HEK293T (cell line): Measurements from ENCODE around the gene IGSF21.

Source experiments
- CTCF ChIA-PET: fragments of 350-600 bp; formaldehyde crosslinking; extraction: SDS; loops from one replicate; lab custom pipeline; 2021; ENCODE audit warnings: antibody characterized with exemption, inconsistent platforms; lab: Yijun Ruan, JAX
- POLR2A ChIA-PET: fragments of 350-600 bp; formaldehyde crosslinking; extraction: SDS; loops from one replicate; lab custom pipeline; 2020; ENCODE audit warnings: antibody characterized with exemption, inconsistent platforms; lab: Yijun Ruan, JAX
- DNase-seq: peaks from one replicate; pipeline ENCODE4 v3.0.0; 2012; ENCODE audit warnings: mixed read lengths; ENCODE audit errors: extremely low spot score
- ARNT ChIP-seq: fragments of 450-650 bp; IDR thresholded peaks from 2 replicates; pipeline ENCODE4 v1.6.1; 2017; ENCODE audit warnings: mild to moderate bottlenecking
- BHLHE40 ChIP-seq: fragments of 450-650 bp; IDR thresholded peaks from 2 replicates; pipeline ENCODE4 v1.6.1; 2016; ENCODE audit warnings: mild to moderate bottlenecking, moderate library complexity, borderline replicate concordance
- CTBP1 ChIP-seq: fragments of 450-650 bp; IDR thresholded peaks from 2 replicates; pipeline ENCODE4 v1.6.1; 2016; ENCODE audit warnings: borderline replicate concordance
- ELF4 ChIP-seq: fragments of 450-650 bp; IDR thresholded peaks from 2 replicates; pipeline ENCODE4 v1.6.1; 2017; ENCODE audit warnings: antibody characterized with exemption
- FOXA1 ChIP-seq: fragments of 450-650 bp; IDR thresholded peaks from 2 replicates; pipeline ENCODE4 v1.6.1; 2016; ENCODE audit warnings: mild to moderate bottlenecking
- FOXK2 ChIP-seq: fragments of 450-650 bp; IDR thresholded peaks from 2 replicates; pipeline ENCODE4 v1.6.1; 2016; ENCODE audit warnings: mild to moderate bottlenecking
- FOXM1 ChIP-seq: fragments of 450-650 bp; IDR thresholded peaks from 2 replicates; pipeline ENCODE4 v1.6.1; 2017; ENCODE audit warnings: mild to moderate bottlenecking, borderline replicate concordance
- HDGF ChIP-seq: fragments of 450-650 bp; IDR thresholded peaks from 2 replicates; pipeline ENCODE4 v1.6.1; 2017; ENCODE audit warnings: antibody characterized with exemption, borderline replicate concordance
- L3MBTL2 ChIP-seq: fragments of 450-650 bp; conservative IDR thresholded peaks from 2 replicates; pipeline ENCODE4 v1.6.1; 2016; ENCODE audit warnings: mild to moderate bottlenecking
- LEF1 ChIP-seq: fragments of 450-650 bp; IDR thresholded peaks from 2 replicates; pipeline ENCODE4 v1.6.1; 2017; ENCODE audit warnings: mild to moderate bottlenecking, borderline replicate concordance
- NFRKB ChIP-seq: fragments of 450-650 bp; IDR thresholded peaks from 2 replicates; pipeline ENCODE4 v1.6.1; 2016; ENCODE audit warnings: mild to moderate bottlenecking, moderate library complexity
- SP1 ChIP-seq: fragments of 450-650 bp; IDR thresholded peaks from 2 replicates; pipeline ENCODE4 v1.6.1; 2017
- SUZ12 ChIP-seq: fragments of 450-650 bp; IDR thresholded peaks from 2 replicates; pipeline ENCODE4 v1.6.1; 2016; ENCODE audit warnings: mild to moderate bottlenecking
- TARDBP ChIP-seq: fragments of 450-650 bp; IDR thresholded peaks from 2 replicates; pipeline ENCODE4 v1.6.1; 2016
- ZNF384 ChIP-seq: fragments of 450-650 bp; IDR thresholded peaks from 2 replicates; pipeline ENCODE4 v1.6.1; 2016
- TF ChIP-seq, protein P1 (sequence below): fragments of 450-650 bp; IDR thresholded peaks from 2 replicates; pipeline ENCODE4 v1.6.1; 2016

Gene IGSF21

DNA sequence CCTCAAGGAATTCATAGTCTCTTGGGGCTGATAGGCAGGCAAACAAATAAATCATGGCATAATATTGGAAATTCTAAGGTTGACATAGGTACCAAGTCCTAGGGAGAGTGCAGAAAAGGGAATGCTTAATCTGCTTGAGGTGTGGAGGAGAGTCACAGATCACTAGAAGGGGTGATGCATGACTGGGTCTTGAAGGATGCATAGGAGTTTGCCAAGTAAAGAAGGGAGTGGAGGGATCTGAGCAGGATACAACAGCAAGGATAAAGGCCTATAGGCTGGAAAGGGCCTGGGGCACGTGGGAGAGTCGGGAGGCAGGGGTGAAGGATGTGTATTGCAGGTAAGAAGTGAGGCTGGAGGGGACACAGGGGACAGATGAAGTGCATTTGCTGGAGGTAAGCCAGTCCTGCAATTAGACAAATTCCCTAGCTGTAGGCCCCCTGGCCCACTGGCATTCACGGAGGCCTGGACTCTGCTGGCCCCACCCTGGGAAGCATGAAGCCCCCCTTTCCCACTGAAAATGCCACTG is 15.9 kb downstream of the IGSF21 start:
- CTCF ChIA-PET, result interaction anchor here (1.6 kb wide), 1 partner anchor 14 kb away, joined by 3 read pairs; no protein-coding TSS in a partner anchor
- TF ChIP-seq LEF1, result no peak
- POLR2A ChIA-PET, result no interaction called here
- no peak for DNase-seq

DNA sequence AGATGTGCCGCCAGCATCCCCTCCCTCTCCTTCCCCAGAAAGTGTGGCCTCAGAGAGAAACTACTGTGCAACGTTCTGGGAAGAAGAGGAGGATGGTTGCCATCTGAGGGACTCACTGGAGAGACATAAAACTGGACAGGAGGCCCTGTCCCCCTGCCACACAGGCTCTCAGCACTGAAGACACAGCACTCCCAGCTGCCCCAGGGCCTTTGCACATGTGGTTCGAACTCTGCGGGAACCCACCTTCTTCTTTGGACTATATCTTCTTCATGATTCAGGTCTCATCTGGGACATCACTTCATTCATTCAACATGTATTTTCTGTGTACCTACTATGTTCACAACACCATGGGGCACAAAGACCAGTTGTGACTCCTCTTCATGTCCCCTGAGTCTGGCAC is 17.4 kb downstream of the IGSF21 start:
- TF ChIP-seq FOXK2 (no peak), ELF4 (no peak), L3MBTL2 (no peak), CTBP1 (no peak), NFRKB (no peak), LEF1 (no peak), TARDBP (no peak), ARNT (no peak), ZNF384 (no peak), HDGF (no peak), SUZ12 (no peak), BHLHE40 (no peak)
- TF ChIP-seq, protein P1, sequence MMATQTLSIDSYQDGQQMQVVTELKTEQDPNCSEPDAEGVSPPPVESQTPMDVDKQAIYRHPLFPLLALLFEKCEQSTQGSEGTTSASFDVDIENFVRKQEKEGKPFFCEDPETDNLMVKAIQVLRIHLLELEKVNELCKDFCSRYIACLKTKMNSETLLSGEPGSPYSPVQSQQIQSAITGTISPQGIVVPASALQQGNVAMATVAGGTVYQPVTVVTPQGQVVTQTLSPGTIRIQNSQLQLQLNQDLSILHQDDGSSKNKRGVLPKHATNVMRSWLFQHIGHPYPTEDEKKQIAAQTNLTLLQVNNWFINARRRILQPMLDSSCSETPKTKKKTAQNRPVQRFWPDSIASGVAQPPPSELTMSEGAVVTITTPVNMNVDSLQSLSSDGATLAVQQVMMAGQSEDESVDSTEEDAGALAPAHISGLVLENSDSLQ, result no peak
- DNase-seq, result no peak
- ChIA-PET POLR2A (no interaction called here), CTCF (no interaction called here)

DNA sequence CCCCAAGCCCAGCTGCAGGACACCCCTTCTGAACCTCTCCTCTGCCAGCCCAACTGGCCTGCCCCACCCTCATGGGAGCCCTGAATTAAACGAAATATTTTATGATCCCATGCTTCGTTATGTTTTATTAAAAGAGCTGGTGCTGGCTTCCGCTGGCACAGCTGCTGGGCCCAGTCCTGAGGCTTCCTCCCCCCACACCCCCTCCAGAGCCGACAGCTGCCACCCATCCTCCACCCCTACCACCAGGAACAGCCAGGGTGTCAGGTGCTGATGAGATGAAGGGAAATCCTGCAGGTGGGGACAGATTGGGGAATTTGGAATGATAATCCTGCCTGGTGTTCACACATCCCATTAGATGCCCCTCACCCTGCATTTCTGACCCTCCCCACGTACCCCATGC is 19.0 kb downstream of the IGSF21 start:
- POLR2A ChIA-PET, result no interaction called here
- no peak for DNase-seq
- CTCF ChIA-PET, result no interaction called here
- no peak for TF ChIP-seq ZNF384
- no peak for TF ChIP-seq SP1
- no peak for TF ChIP-seq NFRKB
- TF ChIP-seq, protein P1, result no peak
- TF ChIP-seq ARNT, result no peak
- TF ChIP-seq FOXM1, result no peak
- no peak for TF ChIP-seq TARDBP
- TF ChIP-seq CTBP1, result no peak
- TF ChIP-seq HDGF, result no peak
- TF ChIP-seq ELF4, result no peak
- no peak for TF ChIP-seq FOXA1

DNA sequence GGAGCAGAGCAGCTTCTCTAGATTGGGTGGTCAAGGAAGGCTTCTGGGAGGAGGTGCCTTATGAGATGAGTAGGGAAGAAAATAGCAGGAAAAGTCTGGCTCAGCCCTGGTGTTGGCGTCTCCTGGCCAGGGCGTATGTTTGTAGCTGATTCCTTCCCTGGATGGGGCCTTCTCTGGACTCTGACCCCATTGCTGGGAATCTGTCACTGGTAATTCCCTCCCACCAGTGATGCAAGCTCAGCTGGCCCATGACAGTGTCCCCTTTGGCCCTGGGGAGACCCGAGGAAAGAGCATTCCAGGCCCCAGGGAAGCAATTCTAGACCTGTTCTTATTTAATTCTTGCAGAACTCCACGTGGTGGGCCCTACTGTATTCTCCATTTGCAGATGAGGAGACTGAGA is 20.7 kb downstream of the IGSF21 start:
- ChIA-PET POLR2A (no interaction called here), CTCF (interaction anchor here (1.0 kb wide), 1 partner anchor 19 kb away, joined by 3 read pairs; no protein-coding TSS in a partner anchor)
- no peak for DNase-seq
- no peak for TF ChIP-seq L3MBTL2
- no peak for TF ChIP-seq FOXK2
- no peak for TF ChIP-seq CTBP1
- TF ChIP-seq HDGF, result no peak
- no peak for TF ChIP-seq FOXM1
- no peak for TF ChIP-seq TARDBP
- no peak for TF ChIP-seq SUZ12
- no peak for TF ChIP-seq ZNF384
- TF ChIP-seq FOXA1, result no peak
- TF ChIP-seq, protein P1, result no peak
- no peak for TF ChIP-seq BHLHE40
- TF ChIP-seq ARNT, result no peak
- no peak for TF ChIP-seq NFRKB
- TF ChIP-seq LEF1, result no peak
- TF ChIP-seq ELF4, result no peak
- TF ChIP-seq SP1, result no peak

DNA sequence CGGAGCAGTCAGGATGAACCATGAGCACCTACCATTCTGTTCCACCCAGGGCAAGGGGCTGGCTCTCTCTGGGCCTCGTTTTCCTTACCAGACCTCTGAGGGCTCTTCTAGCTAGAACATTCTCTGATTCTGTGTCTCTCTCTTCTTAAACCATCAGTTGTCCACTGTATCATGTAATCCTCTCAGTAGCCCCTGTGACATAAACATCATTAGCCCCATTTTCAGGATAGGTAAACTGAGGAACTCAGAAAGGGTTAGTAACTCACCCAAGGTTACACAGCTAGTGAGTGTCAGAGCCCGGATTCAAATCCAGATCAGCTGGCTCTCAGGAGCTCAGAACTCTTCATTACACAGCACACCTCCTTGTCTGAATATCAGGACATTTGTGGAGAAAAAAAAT is 22.8 kb downstream of the IGSF21 start:
- POLR2A ChIA-PET, result interaction anchor here (2.1 kb wide), 1 partner anchor 10 kb away, joined by 4 read pairs; no protein-coding TSS in a partner anchor

More for the DNA sequence above, 22.8 kb downstream of the IGSF21 start:
- CTCF ChIA-PET, result no interaction called here
- no peak for DNase-seq
- TF ChIP-seq NFRKB (no peak), FOXM1 (no peak), FOXK2 (no peak), HDGF (no peak), TARDBP (no peak), BHLHE40 (no peak), FOXA1 (no peak), ZNF384 (no peak), ARNT (no peak), SUZ12 (no peak), SP1 (no peak), L3MBTL2 (no peak), ELF4 (no peak), LEF1 (no peak), CTBP1 (no peak)
- TF ChIP-seq, protein P1, result no peak
